ENCODE results near the gene PTGR1. TPM values are rescaled to one million over a fixed set of nuclear protein-coding genes. Genes with fewer than 3 reads are reported as not detected.
"Not testable (repeated sequence)": the region's sequence is repeated elsewhere in the genome, so short reads cannot be mapped to it uniquely, and the experiment has no call there.

Gene PTGR1
- total and polyA plus RNA-seq, 4 donors, result 14.0 to 61.0 (median 30.0) TPM

- peaks cover 0 to 3% (median 0%) of the 10 kb centered on the region in 4 donors for H3K9me3 ChIP-seq (ENCODE audit: control insufficient read depth in 4 of 4, insufficient read depth in 3 of 4, low read length in 3 of 4)
- H3K4me3 ChIP-seq, result no peak overlapping the region
- H3K27ac ChIP-seq (ENCODE audit: low read depth in 1 of 2, low read length in 1 of 2), result no peak overlapping the region
- DNase-seq (no peak), ATAC-seq (ENCODE audit: insufficient read depth, low FRiP score) (no peak)
- WGBS, 2 donors, result 80 to 90% methylated on average over 3 of the region's 3 CpGs
- peaks cover 16 to 37% (median 22%) of the 10 kb centered on the region in 4 donors for H3K36me3 ChIP-seq (ENCODE audit: control insufficient read depth in 4 of 4, insufficient read depth in 4 of 4, low read length in 4 of 4)
- H3K9ac ChIP-seq (ENCODE audit: insufficient read depth in 1 of 2, low read length in 2 of 2), result no peak overlapping the region
- no peak for TF ChIP-seq CTCF (IDR thresholded peaks at IDR 0.05; ENCODE audit: control extremely low read depth, extremely low read depth)
- H3K27me3 ChIP-seq (ENCODE audit: control insufficient read depth in 3 of 3, insufficient read depth in 3 of 3, low read length in 2 of 3), result no peaks in the 10 kb centered on the region
- H3K4me1 ChIP-seq (ENCODE audit: control insufficient read depth in 5 of 5, insufficient read depth in 5 of 5, low read length in 5 of 5), result no peaks in the 10 kb centered on the region
These were observed 16.6 kb downstream of the PTGR1 start for GRCh38 chr9:111582888-111583287.

- peak; percentile 51 to 87 (median 80) for DNase-seq
These were observed 26.4 kb downstream of the PTGR1 start for GRCh38 chr9:111572950-111573604.

GRCh38 chr9:111568127-111568526 lies 31.3 kb downstream of the PTGR1 start:
- peaks cover 42 to 61% (median 55%) of the 10 kb centered on the region in 4 donors for H3K36me3 ChIP-seq (ENCODE audit: control insufficient read depth in 4 of 4, insufficient read depth in 4 of 4, low read length in 4 of 4)

More at GRCh38 chr9:111572950-111573604, 26.4 kb downstream of the PTGR1 start:
- TF ChIP-seq CTCF (IDR thresholded peaks at IDR 0.05; ENCODE audit: control extremely low read depth, extremely low read depth), result no peak
- Histone ChIP-seq H3K9ac (ENCODE audit: insufficient read depth in 1 of 2, low read length in 2 of 2) (no peak overlapping the region), H3K4me3 (no peak overlapping the region), H3K36me3 (ENCODE audit: control insufficient read depth in 4 of 4, insufficient read depth in 4 of 4, low read length in 4 of 4) (peaks cover 32 to 56% (median 50%) of the 10 kb centered on the region in 4 donors), H3K27me3 (ENCODE audit: control insufficient read depth in 3 of 3, insufficient read depth in 3 of 3, low read length in 2 of 3) (no peaks in the 10 kb centered on the region), H3K9me3 (ENCODE audit: control insufficient read depth in 4 of 4, insufficient read depth in 3 of 4, low read length in 3 of 4) (peaks cover 2 to 13% (median 7%) of the 10 kb centered on the region in 4 donors), H3K4me1 (ENCODE audit: control insufficient read depth in 5 of 5, insufficient read depth in 5 of 5, low read length in 5 of 5) (no peaks in the 10 kb centered on the region), H3K27ac (ENCODE audit: low read depth in 1 of 2, low read length in 1 of 2) (no peak overlapping the region)
- no peak for ATAC-seq (ENCODE audit: insufficient read depth, low FRiP score)
- WGBS, 2 donors, result 75 to 86% methylated on average over 4 of the region's 4 CpGs

GRCh38 chr9:111566234-111566633 lies 33.2 kb downstream of the PTGR1 start:
- peak; percentile 80 to 91 (median 88) for DNase-seq
- 32 to 52% methylated on average over 1 of the region's 1 CpG for WGBS, 2 donors
- Histone ChIP-seq H3K4me1 (ENCODE audit: control insufficient read depth in 5 of 5, insufficient read depth in 5 of 5, low read length in 5 of 5) (peaks cover 0 to 4% (median 0%) of the 10 kb centered on the region in 5 donors), H3K27me3 (ENCODE audit: control insufficient read depth in 3 of 3, insufficient read depth in 3 of 3, low read length in 2 of 3) (no peaks in the 10 kb centered on the region), H3K9me3 (ENCODE audit: control insufficient read depth in 4 of 4, insufficient read depth in 3 of 4, low read length in 3 of 4) (peaks cover 2 to 11% (median 7%) of the 10 kb centered on the region in 4 donors), H3K4me3 (no peak overlapping the region), H3K9ac (ENCODE audit: insufficient read depth in 1 of 2, low read length in 2 of 2) (no peak overlapping the region), H3K27ac (ENCODE audit: low read depth in 1 of 2, low read length in 1 of 2) (no peak overlapping the region), H3K36me3 (ENCODE audit: control insufficient read depth in 4 of 4, insufficient read depth in 4 of 4, low read length in 4 of 4) (peaks cover 35 to 53% (median 49%) of the 10 kb centered on the region in 4 donors)
- no peak for ATAC-seq (ENCODE audit: insufficient read depth, low FRiP score)
- no peak for TF ChIP-seq CTCF (IDR thresholded peaks at IDR 0.05; ENCODE audit: control extremely low read depth, extremely low read depth)

More at GRCh38 chr9:111568127-111568526, 31.3 kb downstream of the PTGR1 start:
- not testable (repeated sequence) for H3K4me3 ChIP-seq; H3K27me3 ChIP-seq (ENCODE audit: control insufficient read depth in 3 of 3, insufficient read depth in 3 of 3, low read length in 2 of 3); H3K4me1 ChIP-seq (ENCODE audit: control insufficient read depth in 5 of 5, insufficient read depth in 5 of 5, low read length in 5 of 5); ATAC-seq (ENCODE audit: insufficient read depth, low FRiP score); H3K27ac ChIP-seq (ENCODE audit: low read depth in 1 of 2, low read length in 1 of 2); H3K9ac ChIP-seq (ENCODE audit: insufficient read depth in 1 of 2, low read length in 2 of 2); DNase-seq
- peaks cover 2 to 13% (median 7%) of the 10 kb centered on the region in 4 donors for H3K9me3 ChIP-seq (ENCODE audit: control insufficient read depth in 4 of 4, insufficient read depth in 3 of 4, low read length in 3 of 4)
- 98% methylated on average over 4 of the region's 4 CpGs for WGBS, 2 donors

Measured in lung (tissue), 12 donors.